Activated naive CD8-positive, alpha-beta T cell treated with anti-CD3 and anti-CD28 coated beads for 36 hours (primary cell): ENCODE measurements around the gene IL5. TPM values are rescaled to one million over a fixed set of nuclear protein-coding genes. Genes with fewer than 3 reads are reported as not detected.
A peak's percentile ranks its signal among the peaks of the same experiment; 100 is the strongest.

ENCODE experiments used
- DNase-seq: peaks from one replicate; pipeline ENCODE4 v3.0.0; 2021
- H3K27ac Mint-ChIP-seq: one replicate; pipeline ENCODE4 v1.8.0; 2022; ENCODE audit warnings: mild to moderate bottlenecking, moderate library complexity, mixed read lengths
- H3K27me3 Mint-ChIP-seq: one replicate; pipeline ENCODE4 v1.8.0; 2022; ENCODE audit warnings: mild to moderate bottlenecking, mixed read lengths
- H3K36me3 Mint-ChIP-seq: one replicate; pipeline ENCODE4 v1.8.0; 2021; ENCODE audit warnings: mild to moderate bottlenecking, mixed read lengths
- H3K4me1 Mint-ChIP-seq: one replicate; pipeline ENCODE4 v1.8.0; 2021; ENCODE audit warnings: mixed read lengths
- H3K4me3 Mint-ChIP-seq: one replicate; pipeline ENCODE4 v1.8.0; 2022; ENCODE audit warnings: mild to moderate bottlenecking, moderate library complexity, mixed read lengths
- H3K9me3 Mint-ChIP-seq: one replicate; pipeline ENCODE4 v1.8.0; 2022; ENCODE audit warnings: mixed read lengths
- total RNA-seq, 2 experiments: library from RNA; stranded (reverse); gene quantifications; one replicate each; pipeline ENCODE4 v1.2.3, GENCODE V29; 2021

IL5 gene
- total RNA-seq, 2 experiments from 2014 or later, result not detected

DNA sequence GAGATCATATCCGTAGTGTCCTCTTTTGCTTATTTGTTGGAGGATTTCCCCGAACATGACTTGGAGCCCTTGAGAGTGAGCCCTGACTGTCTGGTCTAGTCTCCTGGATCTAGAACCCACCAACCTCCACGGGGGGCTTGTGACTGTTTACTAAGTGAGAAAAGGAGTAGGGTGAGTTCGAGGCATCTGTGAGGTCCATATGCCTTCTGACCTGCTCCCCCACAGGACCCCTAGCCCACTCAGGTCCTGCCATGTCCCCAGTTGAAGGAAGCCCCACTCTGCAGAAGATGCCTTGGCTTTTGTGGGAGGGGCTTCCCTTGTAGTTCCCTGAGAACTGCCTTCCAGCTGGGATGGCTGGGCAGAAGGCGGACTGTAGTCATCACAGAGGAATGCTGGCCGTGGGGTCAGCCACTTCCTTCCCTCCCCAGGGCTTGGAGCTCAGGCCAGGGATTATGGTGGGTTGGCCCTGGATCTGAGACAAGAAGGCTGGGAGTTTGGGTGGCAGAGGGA lies 45.8 kb downstream of the IL5 start:
- DNase-seq, result peak; percentile 4
- peak overlapping the region; percentile 99 for H3K27ac Mint-ChIP-seq
- H3K4me1 Mint-ChIP-seq, result peaks cover 62% of the 10 kb centered on the region
- no peaks in the 10 kb centered on the region for H3K27me3 Mint-ChIP-seq
- H3K36me3 Mint-ChIP-seq, result no peaks in the 10 kb centered on the region
- peak overlapping the region; percentile 80 for H3K4me3 Mint-ChIP-seq
- no peaks in the 10 kb centered on the region for H3K9me3 Mint-ChIP-seq

DNA sequence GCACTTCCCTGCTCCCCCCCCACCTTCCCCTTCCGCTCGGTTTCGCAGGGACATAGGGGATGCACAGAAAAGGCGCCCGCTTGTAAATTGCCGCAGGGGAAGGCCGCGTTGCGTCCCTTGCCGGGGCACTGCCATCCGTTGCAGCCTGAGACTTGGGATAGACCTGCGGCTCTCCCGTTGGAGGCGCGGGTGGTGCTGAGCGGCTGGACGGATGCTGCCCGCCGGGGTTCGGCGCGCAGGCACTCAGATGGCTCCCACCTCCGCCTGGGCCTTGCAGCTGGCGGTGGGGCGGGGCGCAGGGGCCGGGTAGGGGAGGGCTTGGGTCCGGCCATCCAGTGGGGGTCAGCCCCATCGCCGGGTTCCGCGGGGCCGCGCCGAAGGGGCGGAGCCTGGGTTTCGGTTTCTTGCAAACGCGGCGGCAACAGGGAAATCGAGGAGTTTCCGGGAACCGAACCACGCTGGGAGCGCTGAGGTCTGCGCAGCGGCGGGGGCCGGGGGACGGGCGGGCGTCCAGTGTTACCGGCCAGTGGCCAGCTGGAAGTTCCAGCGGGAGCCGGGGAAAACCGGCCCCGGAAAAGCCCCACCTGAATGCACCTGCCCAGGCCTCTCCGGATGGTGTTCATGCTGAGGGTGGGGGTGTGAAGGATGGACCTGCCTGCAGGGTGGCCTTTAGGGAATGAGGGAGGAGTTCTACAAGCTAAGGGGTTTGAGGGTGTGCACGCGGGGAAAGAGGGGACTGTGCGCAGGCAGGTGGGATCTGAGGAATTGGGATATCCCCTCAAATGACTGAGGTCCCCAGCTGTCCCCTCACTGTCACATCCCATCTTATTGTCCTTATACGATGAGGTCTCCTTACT lies 46.5 kb downstream of the IL5 start:
- DNase-seq, result peak; percentile 80
- peak overlapping the region; percentile 80 for H3K4me3 Mint-ChIP-seq
- no peaks in the 10 kb centered on the region for H3K9me3 Mint-ChIP-seq
- peak overlapping the region; percentile 99 for H3K27ac Mint-ChIP-seq
- no peaks in the 10 kb centered on the region for H3K36me3 Mint-ChIP-seq
- H3K27me3 Mint-ChIP-seq, result no peaks in the 10 kb centered on the region
- peaks cover 67% of the 10 kb centered on the region for H3K4me1 Mint-ChIP-seq

DNA sequence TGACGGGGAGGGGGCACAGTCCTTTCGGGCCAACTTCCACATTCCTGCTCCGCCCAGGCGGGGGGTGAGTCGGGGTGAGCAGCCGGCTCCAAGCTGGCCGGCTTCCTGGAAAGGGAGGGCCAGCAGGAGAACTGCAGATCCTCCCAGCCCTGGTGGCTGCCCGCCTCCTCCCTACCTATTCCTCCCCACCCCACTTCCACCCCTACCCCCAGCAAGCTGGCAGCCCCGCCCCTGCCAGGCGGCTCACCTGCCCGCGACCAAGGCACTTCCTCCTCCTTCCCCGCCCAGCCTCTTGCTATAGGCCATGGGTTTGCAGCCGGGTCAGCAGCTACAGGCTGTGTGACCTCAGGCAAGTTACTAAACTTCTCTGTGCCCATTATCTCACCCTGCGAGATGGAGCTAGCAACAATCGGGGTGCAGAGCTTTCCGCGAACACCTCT lies 47.1 kb downstream of the IL5 start:
- Mint-ChIP-seq H3K4me1 (peaks cover 72% of the 10 kb centered on the region), H3K4me3 (peak overlapping the region; percentile 80), H3K9me3 (no peaks in the 10 kb centered on the region), H3K36me3 (no peaks in the 10 kb centered on the region), H3K27ac (peak overlapping the region; percentile 99), H3K27me3 (no peaks in the 10 kb centered on the region)
- peak; percentile 92 for DNase-seq

GRCh38 chr5:132495667-132496190 lies 47.6 kb downstream of the IL5 start:
- no peaks in the 10 kb centered on the region for H3K36me3 Mint-ChIP-seq
- peak overlapping the region; percentile 99 for H3K27ac Mint-ChIP-seq
- peak overlapping the region; percentile 80 for H3K4me3 Mint-ChIP-seq
- no peaks in the 10 kb centered on the region for H3K9me3 Mint-ChIP-seq
- no peaks in the 10 kb centered on the region for H3K27me3 Mint-ChIP-seq
- peaks cover 71% of the 10 kb centered on the region for H3K4me1 Mint-ChIP-seq
- DNase-seq, result peak; percentile 93

- DNase-seq, result no peak
- Mint-ChIP-seq H3K9me3 (no peaks in the 10 kb centered on the region), H3K27ac (peak overlapping the region; percentile 99), H3K4me3 (peak overlapping the region; percentile 80), H3K4me1 (peaks cover 56% of the 10 kb centered on the region), H3K27me3 (peaks cover 4% of the 10 kb centered on the region), H3K36me3 (peaks cover 12% of the 10 kb centered on the region)
These were observed 49.5 kb downstream of the IL5 start for GRCh38 chr5:132493821-132494220.

GRCh38 chr5:132493241-132493640 lies 50.1 kb downstream of the IL5 start:
- no peak overlapping the region for H3K4me3 Mint-ChIP-seq
- peaks cover 53% of the 10 kb centered on the region for H3K4me1 Mint-ChIP-seq
- DNase-seq, result no peak

GRCh38 chr5:132492386-132493125 lies 50.8 kb downstream of the IL5 start:
- no peak for DNase-seq
- Mint-ChIP-seq H3K36me3 (peaks cover 25% of the 10 kb centered on the region), H3K27me3 (peaks cover 4% of the 10 kb centered on the region), H3K9me3 (no peaks in the 10 kb centered on the region), H3K4me1 (peaks cover 56% of the 10 kb centered on the region), H3K27ac (peak overlapping the region; percentile 99), H3K4me3 (peak overlapping the region; percentile 89)

More at GRCh38 chr5:132493241-132493640, 50.1 kb downstream of the IL5 start:
- H3K9me3 Mint-ChIP-seq, result no peaks in the 10 kb centered on the region
- H3K27ac Mint-ChIP-seq, result peak overlapping the region; percentile 99
- peaks cover 18% of the 10 kb centered on the region for H3K36me3 Mint-ChIP-seq
- peaks cover 4% of the 10 kb centered on the region for H3K27me3 Mint-ChIP-seq

Other genes starting within 250 kb of the IL5 start
- 1 to 10 TPM in 1 of 2 experiments, under 1 TPM in 1; 0.95 to 1.3 TPM for gene SLC22A4, start 249.1 kb downstream of the IL5 start, total RNA-seq
- gene SLC22A5, start 173.8 kb downstream of the IL5 start, total RNA-seq, result 1 to 10 TPM; 3.7 to 4.5 TPM
- 100 to 1,000 TPM; 228 to 232 TPM for gene IRF1, start 52.7 kb downstream of the IL5 start, total RNA-seq
- 10 to 100 TPM; 40.7 to 49.1 TPM for gene RAD50, start 13.5 kb upstream of the IL5 start, total RNA-seq
- under 1 TPM; 0.44 to 0.72 TPM for gene IL13, start 114.7 kb upstream of the IL5 start, total RNA-seq
- not detected for gene IL4, start 130.5 kb upstream of the IL5 start, total RNA-seq
- 10 to 100 TPM; 10.7 to 11.1 TPM for gene KIF3A, start 194.0 kb upstream of the IL5 start, total RNA-seq
- gene CCNI2, start 203.9 kb upstream of the IL5 start, total RNA-seq, result 1 to 10 TPM; 6.9 to 8.4 TPM
- gene SEPTIN8, start 233.7 kb upstream of the IL5 start, total RNA-seq, result 10 to 100 TPM; 21.2 to 22.2 TPM